ENCODE results near the gene EPHB1.

EPHB1 gene

DNA sequence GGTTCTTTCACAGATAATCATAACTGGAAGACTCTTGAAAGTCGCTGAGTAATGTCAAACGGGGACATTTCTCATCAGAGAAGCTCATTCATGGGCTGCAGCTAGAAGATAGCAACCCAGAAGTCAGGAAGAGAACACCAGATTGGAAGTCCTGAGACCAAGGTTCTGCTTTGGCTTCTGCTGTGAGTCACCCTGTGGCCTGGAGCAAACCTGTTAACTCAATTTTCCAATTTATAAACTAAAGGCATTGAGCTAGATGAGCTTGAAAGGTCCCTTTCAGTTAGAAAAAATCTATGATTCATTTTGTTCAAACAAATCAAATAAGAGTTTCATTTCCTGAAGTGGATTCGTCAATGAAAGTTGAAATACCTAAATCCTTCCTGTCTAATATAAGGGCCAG, 402.2 kb downstream of the EPHB1 start:
- H3K9me3 ChIP-seq = no peaks in the 10 kb centered on the region
- H3K36me3 ChIP-seq = no peaks in the 10 kb centered on the region
- peaks cover 4% of the 10 kb centered on the region; the same call in 1 of the 2 replicates for H3K4me1 ChIP-seq
- DNase-seq = peak; percentile 43
- H3K4me3 ChIP-seq (ENCODE audit: low read depth, low read length) = no peak overlapping the region
- no peaks in the 10 kb centered on the region for H3K27me3 ChIP-seq
- TF ChIP-seq, protein P1, sequence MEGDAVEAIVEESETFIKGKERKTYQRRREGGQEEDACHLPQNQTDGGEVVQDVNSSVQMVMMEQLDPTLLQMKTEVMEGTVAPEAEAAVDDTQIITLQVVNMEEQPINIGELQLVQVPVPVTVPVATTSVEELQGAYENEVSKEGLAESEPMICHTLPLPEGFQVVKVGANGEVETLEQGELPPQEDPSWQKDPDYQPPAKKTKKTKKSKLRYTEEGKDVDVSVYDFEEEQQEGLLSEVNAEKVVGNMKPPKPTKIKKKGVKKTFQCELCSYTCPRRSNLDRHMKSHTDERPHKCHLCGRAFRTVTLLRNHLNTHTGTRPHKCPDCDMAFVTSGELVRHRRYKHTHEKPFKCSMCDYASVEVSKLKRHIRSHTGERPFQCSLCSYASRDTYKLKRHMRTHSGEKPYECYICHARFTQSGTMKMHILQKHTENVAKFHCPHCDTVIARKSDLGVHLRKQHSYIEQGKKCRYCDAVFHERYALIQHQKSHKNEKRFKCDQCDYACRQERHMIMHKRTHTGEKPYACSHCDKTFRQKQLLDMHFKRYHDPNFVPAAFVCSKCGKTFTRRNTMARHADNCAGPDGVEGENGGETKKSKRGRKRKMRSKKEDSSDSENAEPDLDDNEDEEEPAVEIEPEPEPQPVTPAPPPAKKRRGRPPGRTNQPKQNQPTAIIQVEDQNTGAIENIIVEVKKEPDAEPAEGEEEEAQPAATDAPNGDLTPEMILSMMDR (IDR thresholded peaks at IDR 0.05; ENCODE audit: low read depth, low read length) = no peak

DNA sequence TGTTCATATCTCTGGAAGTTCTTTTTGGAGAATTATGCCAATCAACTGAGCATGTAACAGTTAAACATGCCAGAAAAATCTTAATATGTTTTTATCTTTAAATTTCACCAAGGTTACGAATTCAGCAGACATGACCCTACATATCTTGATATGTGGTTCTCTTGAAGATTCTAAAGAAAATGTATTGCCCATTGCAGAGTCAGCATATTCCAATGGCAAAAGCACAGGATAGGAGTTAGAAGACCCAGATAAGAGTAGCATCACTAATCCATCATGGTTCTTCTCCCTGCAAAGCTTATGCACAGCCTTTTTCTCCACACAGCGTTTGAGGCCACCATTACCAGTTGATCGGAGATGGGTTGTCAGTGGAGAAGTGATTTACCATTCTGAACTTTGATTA, 402.8 kb downstream of the EPHB1 start:
- Histone ChIP-seq H3K9me3 (no peaks in the 10 kb centered on the region), H3K4me1 (peaks cover 4% of the 10 kb centered on the region; the same call in 1 of the 2 replicates), H3K27me3 (no peaks in the 10 kb centered on the region), H3K4me3 (ENCODE audit: low read depth, low read length) (no peak overlapping the region), H3K36me3 (no peaks in the 10 kb centered on the region)
- DNase-seq = no peak
- TF ChIP-seq, protein P1 (IDR thresholded peaks at IDR 0.05; ENCODE audit: low read depth, low read length) = no peak

DNA sequence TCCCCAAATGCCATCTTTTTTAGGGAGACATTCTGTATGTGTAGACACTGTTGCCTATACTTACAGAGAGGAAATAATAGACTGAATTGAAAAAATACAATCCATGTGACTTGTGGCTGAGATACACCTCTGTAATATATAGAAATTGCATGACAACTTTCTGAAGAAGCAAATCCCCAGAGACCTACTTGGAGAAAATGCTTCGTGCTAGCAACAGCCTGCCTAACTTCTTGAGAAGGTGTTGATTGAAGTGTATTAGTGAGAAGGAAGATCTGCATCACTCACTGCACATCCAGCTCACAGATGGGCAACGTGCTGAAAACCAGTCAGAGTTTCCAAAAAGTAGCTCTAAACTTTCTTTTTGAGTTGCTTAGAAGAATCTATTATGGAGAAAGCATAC, 404.1 kb downstream of the EPHB1 start:
- Histone ChIP-seq H3K9me3 (no peaks in the 10 kb centered on the region), H3K4me1 (peaks cover 4% of the 10 kb centered on the region; the same call in 1 of the 2 replicates), H3K4me3 (ENCODE audit: low read depth, low read length) (no peak overlapping the region), H3K27me3 (no peaks in the 10 kb centered on the region), H3K36me3 (no peaks in the 10 kb centered on the region)
- TF ChIP-seq, protein P1 (IDR thresholded peaks at IDR 0.05; ENCODE audit: low read depth, low read length) = no peak
- no peak for DNase-seq

DNA sequence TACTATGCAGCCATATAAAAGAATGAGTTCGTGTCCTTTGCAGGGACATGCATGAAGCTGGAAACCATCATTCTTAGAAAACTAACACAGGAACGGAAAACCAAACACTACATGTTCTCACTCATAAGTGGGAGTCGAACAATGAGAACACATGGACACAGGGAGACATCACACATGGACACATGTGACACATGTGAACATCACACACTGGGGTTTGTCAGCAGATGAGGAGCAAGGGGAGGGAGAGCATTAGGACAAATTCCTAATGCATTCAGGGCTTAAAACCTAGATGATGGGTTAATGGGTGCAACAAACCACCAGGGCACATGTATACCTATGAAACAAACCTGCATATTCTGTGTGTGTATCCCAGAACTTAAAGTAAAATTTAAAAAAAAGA, 408.0 kb downstream of the EPHB1 start:
- no peaks in the 10 kb centered on the region for H3K36me3 ChIP-seq
- no peak for DNase-seq
- H3K9me3 ChIP-seq = no peaks in the 10 kb centered on the region

DNA sequence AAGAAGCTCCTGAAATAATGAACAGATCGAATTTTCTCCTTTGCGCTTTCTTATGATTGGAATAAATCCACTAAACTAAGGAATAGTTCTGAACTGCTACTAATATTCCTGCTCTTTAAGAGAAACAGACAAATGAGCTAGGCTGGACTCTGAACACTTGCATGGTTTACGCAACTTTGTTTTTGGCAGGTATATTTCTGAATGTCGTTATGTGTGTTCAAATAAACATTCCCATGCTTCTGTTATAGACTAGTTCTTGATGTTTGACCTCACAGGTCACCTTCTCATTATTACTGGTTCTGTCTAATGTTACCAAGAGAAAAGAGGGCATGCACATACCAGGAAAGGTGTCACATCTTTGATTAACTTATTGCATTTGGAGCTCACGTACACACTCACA, 418.2 kb downstream of the EPHB1 start:
- Histone ChIP-seq H3K9me3 (no peaks in the 10 kb centered on the region), H3K27me3 (no peaks in the 10 kb centered on the region), H3K4me1 (no peaks in the 10 kb centered on the region), H3K4me3 (ENCODE audit: low read depth, low read length) (no peak overlapping the region), H3K36me3 (no peaks in the 10 kb centered on the region)
- no peak for DNase-seq
- TF ChIP-seq, protein P1 (IDR thresholded peaks at IDR 0.05; ENCODE audit: low read depth, low read length) = no peak

More for the DNA sequence above, 408.0 kb downstream of the EPHB1 start:
- Histone ChIP-seq H3K4me1 (no peaks in the 10 kb centered on the region), H3K27me3 (no peaks in the 10 kb centered on the region), H3K4me3 (ENCODE audit: low read depth, low read length) (no peak overlapping the region)
- TF ChIP-seq, protein P1 (IDR thresholded peaks at IDR 0.05; ENCODE audit: low read depth, low read length) = no peak

DNA sequence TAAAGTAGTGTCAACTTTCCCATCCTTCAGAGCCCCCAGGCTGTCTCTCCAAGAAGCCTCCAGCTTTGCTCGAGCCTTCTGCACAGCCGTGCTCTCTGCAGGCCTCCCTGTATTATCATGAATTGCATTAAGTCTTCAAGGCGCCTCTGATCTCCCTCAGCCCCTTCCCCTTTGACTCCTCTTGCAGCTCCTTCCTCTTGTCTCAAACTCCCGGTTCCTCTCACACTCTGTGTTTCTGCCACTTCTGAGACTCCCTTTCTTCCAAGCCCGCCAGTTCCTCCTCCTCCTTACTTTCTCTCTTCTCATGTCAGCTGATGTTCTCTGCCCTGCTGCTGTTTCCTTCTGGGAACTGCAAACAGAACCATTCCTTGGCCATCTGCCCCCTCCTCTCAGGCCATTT, 418.8 kb downstream of the EPHB1 start:
- H3K4me3 ChIP-seq (ENCODE audit: low read depth, low read length) = no peak overlapping the region
- H3K27me3 ChIP-seq = no peaks in the 10 kb centered on the region
- no peaks in the 10 kb centered on the region for H3K9me3 ChIP-seq
- no peak for DNase-seq
- no peaks in the 10 kb centered on the region for H3K36me3 ChIP-seq
- no peaks in the 10 kb centered on the region for H3K4me1 ChIP-seq
- TF ChIP-seq, protein P1 (IDR thresholded peaks at IDR 0.05; ENCODE audit: low read depth, low read length) = no peak
